NT2/D1 (cell line): ENCODE results near the gene OR2A12.

Experiments
- YY1 ChIP-seq: IDR thresholded peaks from 2 replicates; pipeline ENCODE4 v1.6.1; 2011; ENCODE audit not compliant: insufficient read length, insufficient read depth
- ZNF274 ChIP-seq: IDR thresholded peaks from 2 replicates; pipeline ENCODE4 v1.6.1; 2011; ENCODE audit warnings: mild to moderate bottlenecking, low read depth, low read length

- no peak for TF ChIP-seq YY1
- no peak for TF ChIP-seq ZNF274
These were observed 46.2 kb downstream of the OR2A12 start for GRCh38 chr7:144132262-144132661.
